ENCODE data around the gene NFE2L2. TPM values are rescaled to one million over a fixed set of nuclear protein-coding genes. Genes with fewer than 3 reads are reported as not detected.

Gene NFE2L2

DNA sequence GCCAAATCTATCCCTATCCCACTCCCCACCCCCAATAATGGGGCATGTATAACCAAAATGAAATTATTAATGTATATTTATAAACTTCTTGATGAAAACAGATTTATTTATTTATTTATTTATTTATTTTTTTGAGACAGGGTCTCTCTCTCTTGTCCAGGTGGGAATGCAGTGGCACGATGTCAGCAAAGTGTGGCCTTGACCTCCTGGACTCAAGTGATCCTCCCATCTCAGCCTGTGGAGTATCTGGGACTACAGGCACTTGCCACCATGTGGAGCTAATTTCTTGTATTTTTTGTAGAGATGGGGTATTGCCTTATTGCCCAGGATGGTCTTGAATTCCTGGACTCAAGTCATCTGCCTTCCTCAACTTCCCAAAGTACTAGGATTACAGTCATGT is 79.9 kb downstream of the NFE2L2 start:
- H2BK15ac ChIP-seq (ENCODE audit: low read length) = no peak overlapping the region
- no peaks in the 10 kb centered on the region for H3K79me1 ChIP-seq (ENCODE audit: low read depth, low read length)
- H3K4ac ChIP-seq (ENCODE audit: low read length) = no peak overlapping the region
- H2BK12ac ChIP-seq (ENCODE audit: low read length) = no peak overlapping the region
- no peak overlapping the region for H2BK5ac ChIP-seq (ENCODE audit: low read length)
- H4K91ac ChIP-seq (ENCODE audit: low read depth, low read length, poor library complexity) = no peak overlapping the region
- H3K4me1 ChIP-seq (ENCODE audit: control insufficient read depth in 2 of 2, insufficient read depth in 1 of 2, low read depth in 1 of 2, low read length in 2 of 2) = peaks cover 0 to 2% of the 10 kb centered on the region in 2 donors
- H3K23ac ChIP-seq (ENCODE audit: low read depth, low read length, poor library complexity) = no peak overlapping the region
- H2BK120ac ChIP-seq (ENCODE audit: low read depth, low read length) = no peak overlapping the region
- no peak overlapping the region for H3K9ac ChIP-seq (ENCODE audit: low read depth, low read length, poor library complexity)
- no peaks in the 10 kb centered on the region for H3K27me3 ChIP-seq (ENCODE audit: control insufficient read depth in 3 of 3, insufficient read depth in 3 of 3, low read depth in 1 of 3, low read length in 3 of 3)
- H3K9me3 ChIP-seq (replicated peaks in 1 of 2; ENCODE audit: control insufficient read depth in 2 of 2, insufficient read depth in 1 of 2, low read depth in 1 of 2, low read length in 2 of 2) = no peaks in the 10 kb centered on the region
- no peak overlapping the region for H3K27ac ChIP-seq (replicated peaks; ENCODE audit: low read length)
- no peak overlapping the region for H3K4me2 ChIP-seq (ENCODE audit: insufficient read depth, low read length, poor library complexity, severe bottlenecking)
- H3K18ac ChIP-seq (ENCODE audit: low read length) = no peak overlapping the region
- no peak overlapping the region for H2AFZ ChIP-seq (ENCODE audit: low read length)
- no peaks in the 10 kb centered on the region for H3K36me3 ChIP-seq (replicated peaks in 1 of 2; ENCODE audit: control insufficient read depth in 2 of 2, insufficient read depth in 2 of 2, low read length in 2 of 2)
- H3K14ac ChIP-seq (ENCODE audit: low read length) = no peak overlapping the region
- H2AK5ac ChIP-seq (ENCODE audit: low read depth, low read length) = no peak overlapping the region
- no peak for DNase-seq (ENCODE audit: low spot score)
- no peak overlapping the region for H3K4me3 ChIP-seq (ENCODE audit: low read length in 2 of 2)
- no peak overlapping the region for H4K8ac ChIP-seq (ENCODE audit: low read depth, low read length)
- WGBS, 2 donors (ENCODE audit: extremely low coverage in 2 of 2, insufficient read length in 2 of 2, insufficient replicate concordance in 1 of 2) = no CpG with 5 or more reads among the region's 1 CpG

DNA sequence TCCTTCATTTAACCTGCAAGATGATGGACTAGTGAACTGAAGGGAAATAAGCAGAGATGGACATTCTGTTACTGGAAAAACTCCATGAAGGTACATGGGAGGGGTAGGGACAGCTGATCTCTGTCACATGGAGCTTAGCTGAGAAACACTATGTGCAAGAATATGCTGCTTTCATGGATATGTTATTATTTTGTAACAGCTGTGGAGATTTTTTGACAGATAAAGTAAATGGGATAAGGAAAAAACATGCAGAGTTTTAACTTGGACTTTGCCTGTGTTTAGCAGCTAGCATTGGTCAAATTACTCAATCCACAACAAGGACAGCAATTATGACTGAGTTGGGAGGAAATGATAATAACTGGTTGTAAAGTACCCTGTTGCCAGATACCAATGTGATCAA is 80.7 kb downstream of the NFE2L2 start:
- Histone ChIP-seq H4K8ac (ENCODE audit: low read depth, low read length) (no peak overlapping the region), H3K36me3 (replicated peaks in 1 of 2; ENCODE audit: control insufficient read depth in 2 of 2, insufficient read depth in 2 of 2, low read length in 2 of 2) (no peaks in the 10 kb centered on the region), H3K23ac (ENCODE audit: low read depth, low read length, poor library complexity) (no peak overlapping the region), H3K9me3 (replicated peaks in 1 of 2; ENCODE audit: control insufficient read depth in 2 of 2, insufficient read depth in 1 of 2, low read depth in 1 of 2, low read length in 2 of 2) (no peaks in the 10 kb centered on the region), H3K79me1 (ENCODE audit: low read depth, low read length) (no peaks in the 10 kb centered on the region), H3K9ac (ENCODE audit: low read depth, low read length, poor library complexity) (no peak overlapping the region), H2BK120ac (ENCODE audit: low read depth, low read length) (no peak overlapping the region), H3K27me3 (ENCODE audit: control insufficient read depth in 3 of 3, insufficient read depth in 3 of 3, low read depth in 1 of 3, low read length in 3 of 3) (no peaks in the 10 kb centered on the region), H3K4me1 (ENCODE audit: control insufficient read depth in 2 of 2, insufficient read depth in 1 of 2, low read depth in 1 of 2, low read length in 2 of 2) (peaks cover 0 to 2% of the 10 kb centered on the region in 2 donors), H2BK15ac (ENCODE audit: low read length) (no peak overlapping the region), H2AFZ (ENCODE audit: low read length) (no peak overlapping the region), H3K27ac (replicated peaks; ENCODE audit: low read length) (no peak overlapping the region), H3K14ac (ENCODE audit: low read length) (no peak overlapping the region), H2AK5ac (ENCODE audit: low read depth, low read length) (no peak overlapping the region), H2BK12ac (ENCODE audit: low read length) (no peak overlapping the region), H3K4ac (ENCODE audit: low read length) (no peak overlapping the region), H3K4me2 (ENCODE audit: insufficient read depth, low read length, poor library complexity, severe bottlenecking) (no peak overlapping the region), H3K4me3 (ENCODE audit: low read length in 2 of 2) (no peak overlapping the region), H3K18ac (ENCODE audit: low read length) (no peak overlapping the region), H2BK5ac (ENCODE audit: low read length) (no peak overlapping the region), H4K91ac (ENCODE audit: low read depth, low read length, poor library complexity) (no peak overlapping the region)
- no peak for DNase-seq (ENCODE audit: low spot score)

Small RNA genes lying within 50 kb of the gene (small RNA-seq; reads per million reads assigned to genes)
- gene MIR3128 (ENCODE audit: insufficient read depth) (1.2 reads per million), gene MIR6512 (ENCODE audit: insufficient read depth) (not detected), gene RF00019 (ENCODE audit: insufficient read depth) (not detected)
